ENCODE results near the gene GGTLC3.
"Not testable (repeated sequence)": the region's sequence is repeated elsewhere in the genome, so short reads cannot be mapped to it uniquely, and the experiment has no call there.

GGTLC3 gene

GRCh38 chr22:18512378-18512777, 5.6 kb downstream of the GGTLC3 start:
- DNase-seq: not testable (repeated sequence)

- not testable (repeated sequence) for DNase-seq
These were observed 6.6 kb downstream of the GGTLC3 start for GRCh38 chr22:18511327-18511726.

- not testable (repeated sequence) for DNase-seq
These were observed 21.7 kb downstream of the GGTLC3 start for GRCh38 chr22:18496227-18496626.

Measured in amniotic stem cell (primary cell).